RPMI7951 (cell line): Measurements from ENCODE around the gene FGF21. TPM values are rescaled to one million over a fixed set of nuclear protein-coding genes. Genes with fewer than 3 reads are reported as not detected.
"Not testable (repeated sequence)": the region's sequence is repeated elsewhere in the genome, so short reads cannot be mapped to it uniquely, and the experiment has no call there.

Source experiments
- DNase-seq: peaks from one replicate; pipeline ENCODE4 v3.0.0-alpha.2; 2012; ENCODE audit warnings: low read depth
- total RNA-seq: library from RNA; depleted of rRNA; stranded (reverse); fragments of >200 nt; shearing (Covaris generic); gene quantifications from 2 replicates; pipeline ENCODE4 v1.2.3, GENCODE V29; 2014; rRNA removed

The FGF21 gene
- total RNA-seq, 1 experiment from 2014 or later, result not detected

DNA sequence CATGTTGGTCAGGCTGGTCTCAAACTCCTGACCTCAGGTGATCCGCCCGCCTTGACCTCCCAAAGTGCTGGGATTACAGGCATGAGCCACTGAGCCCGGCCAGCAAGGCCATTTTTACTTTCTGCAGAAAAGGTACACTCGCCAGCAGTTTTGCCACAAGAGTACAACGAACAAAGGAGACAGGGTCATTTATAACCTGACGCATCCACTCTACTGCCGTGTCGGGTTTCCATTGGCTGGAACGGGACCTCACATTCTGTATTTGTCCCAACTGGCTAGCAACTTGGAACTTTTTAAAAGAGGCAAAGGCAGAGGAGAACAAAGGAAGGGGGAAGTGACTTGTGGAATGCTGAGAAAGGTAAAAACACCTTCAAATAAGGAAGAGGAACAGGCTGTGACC, 32.0 kb downstream of the FGF21 start:
- not testable (repeated sequence) for DNase-seq

DNA sequence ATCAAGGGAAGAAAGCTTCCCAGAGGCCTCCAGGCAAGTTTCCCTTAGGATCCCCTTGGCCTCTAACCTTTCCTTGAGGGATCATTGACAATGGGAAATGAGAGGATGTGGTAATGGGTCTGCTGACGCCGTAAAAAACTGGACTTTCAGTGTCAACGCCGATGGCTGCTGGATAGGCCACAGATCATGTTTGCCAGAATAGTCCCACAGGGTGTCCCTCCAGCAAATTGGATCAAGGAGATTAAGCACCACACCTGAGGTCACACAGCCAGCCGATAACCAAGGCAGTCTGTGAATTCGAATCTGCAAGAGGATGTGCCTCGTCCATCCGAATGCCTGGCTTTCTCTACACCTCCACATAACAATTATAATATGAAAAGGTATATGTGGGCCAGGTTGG, 37.9 kb downstream of the FGF21 start:
- no peak for DNase-seq

DNA sequence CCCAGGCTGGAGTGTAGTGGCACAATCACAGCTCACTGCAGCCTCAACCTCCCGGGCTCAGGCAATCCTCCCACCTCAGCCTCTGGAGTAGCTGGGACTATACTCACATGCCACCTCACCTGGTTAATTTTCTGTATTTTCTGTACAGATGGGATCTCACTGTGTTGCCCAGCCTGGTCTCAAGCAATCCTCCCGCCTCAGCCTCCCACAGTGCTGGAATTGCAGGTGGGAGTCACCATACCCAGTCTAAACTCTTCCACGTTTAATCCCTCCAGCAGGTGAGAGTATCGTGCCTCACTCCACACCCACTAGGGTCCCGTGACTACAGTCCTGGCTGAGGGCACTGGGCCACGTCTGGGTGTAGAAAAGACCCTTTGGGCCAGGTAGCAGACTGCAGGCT, 39.0 kb downstream of the FGF21 start:
- DNase-seq, result no peak

DNA sequence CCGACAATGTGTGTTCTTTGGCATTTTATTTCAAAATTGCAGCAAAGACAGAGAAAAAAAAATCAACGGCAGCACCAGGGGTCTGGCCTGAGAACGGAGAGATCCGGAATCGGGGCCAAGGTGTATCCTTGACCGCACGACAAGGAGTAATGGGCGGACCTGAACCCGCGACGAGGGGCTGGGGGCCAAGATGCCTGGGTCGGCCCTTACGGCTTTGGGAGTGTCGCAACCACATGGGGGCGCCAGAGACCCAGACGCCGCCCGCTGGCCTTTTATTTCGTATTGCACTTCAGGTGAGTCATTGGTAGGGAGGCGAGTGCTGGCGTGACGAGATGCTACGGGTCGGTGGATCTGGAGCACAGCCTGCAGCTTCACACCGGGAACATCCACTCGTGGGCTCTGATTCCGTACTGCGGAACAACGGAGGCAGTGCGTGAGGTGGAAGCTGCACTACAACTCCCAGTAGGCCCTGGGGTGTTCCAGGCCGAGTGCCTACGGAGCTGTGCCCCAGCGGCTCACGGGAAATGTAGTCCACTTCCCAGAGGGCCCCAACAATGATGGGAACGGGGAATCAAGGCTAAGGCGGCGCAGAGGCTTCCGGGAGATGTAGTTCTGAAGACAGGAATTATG, 39.8 kb downstream of the FGF21 start:
- peak; percentile 93 for DNase-seq

DNA sequence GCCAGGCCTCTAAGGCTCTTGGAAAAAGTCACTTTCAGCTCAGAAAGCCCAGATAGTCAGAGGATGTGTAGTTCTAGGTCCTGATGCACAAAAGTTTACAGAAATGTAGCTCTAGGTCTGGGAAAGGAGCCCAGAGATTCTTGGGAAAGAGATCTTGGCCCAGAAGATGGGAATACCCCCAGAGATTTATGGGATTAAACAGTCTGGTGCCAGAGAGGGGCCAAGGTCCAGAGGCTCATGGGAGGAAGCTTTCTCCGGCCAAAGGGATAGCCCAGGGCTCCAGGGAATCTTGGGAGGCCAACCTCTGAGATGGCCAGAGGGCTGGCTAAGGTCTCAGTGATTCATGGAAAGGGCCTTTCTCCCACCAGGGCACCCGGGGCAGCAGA, 40.4 kb downstream of the FGF21 start:
- DNase-seq, result no peak

DNA sequence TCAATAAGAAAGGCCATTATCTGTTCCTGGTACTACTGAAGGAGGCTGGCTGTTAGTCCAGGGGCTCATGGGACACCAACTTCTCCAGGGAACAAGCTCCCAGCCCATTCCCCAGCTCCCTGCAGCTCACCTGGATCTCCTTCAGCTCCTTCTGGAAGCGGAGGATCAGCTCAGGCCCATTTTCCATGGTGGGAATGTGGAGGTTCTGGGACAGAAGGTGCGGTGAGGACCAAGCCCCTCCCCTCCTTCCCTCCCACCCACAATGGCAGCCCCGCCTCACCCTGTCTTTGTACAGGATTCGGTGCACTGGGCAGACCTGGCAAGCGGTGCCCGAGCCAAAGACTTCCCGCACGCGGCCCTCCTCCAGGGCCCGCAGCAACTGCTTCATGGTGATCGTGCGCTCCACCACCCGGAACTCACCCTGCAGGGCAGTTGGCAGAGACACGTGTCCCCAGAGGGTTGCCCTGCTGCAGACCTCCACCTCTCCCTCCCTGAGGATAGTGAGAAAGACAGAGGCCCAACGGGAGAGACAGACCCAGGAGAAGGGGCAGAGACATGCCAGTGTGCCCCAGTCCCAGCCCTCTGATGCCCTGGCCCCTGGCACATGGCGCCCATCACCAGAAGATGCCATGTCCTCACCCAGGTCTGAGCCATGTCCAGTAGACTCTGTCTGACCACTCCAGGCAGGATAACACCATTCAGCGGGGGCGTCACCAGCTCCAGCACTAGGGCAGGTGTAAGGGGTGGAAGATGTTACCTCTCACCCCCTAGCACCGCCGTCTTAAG, 41.2 kb downstream of the FGF21 start:
- DNase-seq, result no peak

DNA sequence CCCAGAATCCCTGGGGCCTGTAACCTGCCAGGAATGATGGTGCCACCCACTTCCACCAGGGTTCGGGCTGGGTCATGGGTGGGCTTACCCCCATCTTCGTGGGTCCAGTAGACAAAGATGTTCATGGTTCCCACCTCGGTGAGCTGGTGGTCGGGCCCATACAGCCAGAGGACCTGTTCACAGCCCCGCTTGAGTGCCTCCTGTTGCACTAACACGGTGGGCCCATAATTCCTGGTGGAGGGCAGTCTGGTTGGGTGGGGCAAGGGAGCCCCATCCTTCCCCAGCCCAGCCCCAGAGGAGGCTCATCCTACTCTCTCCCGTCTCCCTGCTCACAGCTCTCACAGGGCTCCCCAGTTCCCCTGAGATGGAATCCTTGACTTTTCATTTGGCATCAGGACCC, 41.8 kb downstream of the FGF21 start:
- no peak for DNase-seq

DNA sequence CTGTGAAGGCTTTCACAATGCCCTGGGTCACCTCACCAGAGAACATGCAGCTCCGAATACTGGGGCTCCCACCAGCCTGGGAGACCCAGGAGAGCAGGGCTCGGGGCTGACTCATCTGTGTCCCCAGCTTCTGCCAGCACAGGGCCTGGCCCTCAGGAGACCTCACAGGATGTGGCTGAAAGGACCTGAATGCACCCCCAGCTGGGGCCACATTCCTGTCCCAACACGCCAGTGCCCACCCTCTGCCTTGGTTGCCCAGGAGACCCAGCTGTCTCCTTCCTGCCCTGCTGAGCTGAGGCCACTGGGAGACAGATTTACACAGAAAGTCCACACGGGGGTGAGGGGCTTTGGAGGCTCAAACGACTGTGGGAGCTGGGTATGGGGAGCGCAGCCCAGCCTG, 43.6 kb downstream of the FGF21 start:
- DNase-seq, result peak; percentile 22

DNA sequence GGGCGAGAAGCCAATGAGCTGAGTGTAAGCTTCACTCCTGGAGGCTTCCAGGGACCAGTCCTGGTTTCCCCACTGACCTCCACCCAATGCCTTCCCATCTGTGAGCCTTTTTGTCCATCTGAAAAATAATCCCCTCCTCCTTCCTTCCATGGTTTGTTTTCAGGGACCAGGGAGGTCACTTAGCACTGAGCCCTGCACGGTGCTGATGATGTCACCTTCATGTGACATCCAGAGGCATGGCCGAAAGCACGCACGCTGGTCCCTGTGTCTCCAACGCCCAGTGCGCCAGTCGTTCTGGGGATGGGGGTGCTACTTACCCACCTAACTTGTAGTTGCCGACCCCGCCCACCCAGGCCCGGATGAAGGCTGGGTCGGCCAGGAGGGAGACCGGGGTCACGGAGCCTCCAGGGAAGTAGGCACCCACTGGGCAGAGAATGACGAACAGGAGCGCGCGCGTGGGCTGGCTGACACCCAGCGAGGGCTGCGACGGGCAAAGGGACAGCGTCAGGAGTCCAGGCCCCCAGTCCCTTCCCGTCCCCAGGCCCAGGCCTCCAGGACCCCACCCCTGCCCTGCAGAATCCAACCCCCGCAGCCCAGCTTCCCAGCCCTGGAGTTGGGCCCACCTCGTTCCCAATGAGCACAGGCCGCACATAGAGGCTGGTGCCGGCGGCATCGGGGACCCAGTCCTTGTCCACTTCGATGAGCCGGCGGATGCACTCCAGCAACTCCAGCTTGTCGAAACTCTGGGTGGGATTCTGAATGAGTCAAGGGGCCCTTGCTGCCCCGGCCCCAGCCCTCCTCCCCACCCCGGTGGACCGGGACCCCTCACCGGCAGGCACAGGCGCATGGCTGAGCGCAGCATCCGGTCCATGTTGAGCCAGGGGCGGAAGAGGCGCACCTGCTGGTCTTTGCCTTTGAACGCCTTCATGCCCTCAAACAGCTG, 44.3 kb downstream of the FGF21 start:
- DNase-seq, result no peak

DNA sequence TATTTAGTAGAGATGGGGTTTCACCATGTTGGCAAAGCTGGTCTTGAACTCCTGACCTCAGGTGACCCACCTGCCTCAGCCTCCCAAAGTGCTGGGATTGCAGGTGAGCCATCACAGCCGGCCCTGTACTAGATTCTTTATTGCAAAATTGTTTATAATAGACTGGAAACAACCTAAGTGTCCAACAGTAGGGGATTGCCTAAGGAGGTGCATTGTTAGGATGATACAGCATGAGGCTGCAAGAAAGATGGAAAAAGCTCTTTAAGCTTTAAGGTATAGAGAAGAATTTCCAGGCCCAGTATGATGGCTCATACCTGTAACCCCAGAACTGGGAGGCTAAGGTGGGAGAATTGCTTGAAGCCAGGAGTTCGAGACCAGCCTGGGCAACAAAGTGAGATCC, 47.3 kb downstream of the FGF21 start:
- DNase-seq, result no peak

DNA sequence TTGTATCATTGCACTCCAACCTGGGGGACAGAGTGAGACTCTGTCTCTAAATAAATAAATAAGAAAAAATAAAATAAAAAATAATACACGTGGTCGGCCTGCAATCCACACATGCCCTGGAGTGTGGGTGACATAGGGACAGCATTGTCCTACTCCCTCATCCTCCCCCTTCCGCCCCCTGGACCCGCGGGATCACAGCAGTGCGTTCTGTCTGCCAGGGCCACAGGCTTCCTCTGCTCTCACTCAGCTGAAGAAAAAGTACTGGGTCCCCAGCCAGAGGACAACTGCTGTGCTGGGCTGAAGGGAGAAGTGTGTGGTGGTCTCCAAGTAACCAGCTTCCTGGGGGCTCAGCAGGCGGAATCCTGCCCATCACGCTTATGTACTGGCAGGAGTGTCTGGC, 49.2 kb downstream of the FGF21 start:
- no peak for DNase-seq

DNA sequence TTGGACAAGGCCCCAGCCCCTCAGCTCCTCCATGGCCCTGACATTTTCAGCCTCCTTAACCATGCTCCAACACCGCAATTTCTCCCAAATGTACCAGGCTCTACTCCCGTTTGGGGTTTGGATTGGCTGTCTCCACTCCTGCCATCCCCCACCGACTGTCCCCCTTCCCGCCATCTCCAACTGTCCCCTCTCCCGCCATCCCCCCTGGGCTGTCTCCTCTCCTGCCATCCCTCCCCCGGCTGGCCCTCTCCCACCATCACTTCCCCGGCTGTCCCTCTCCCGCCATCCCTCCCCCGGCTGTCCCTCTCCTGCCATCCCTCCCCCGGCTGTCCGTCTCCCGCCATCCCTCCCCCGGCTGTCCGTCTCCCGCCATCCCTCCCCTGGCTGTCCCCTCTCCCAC, 50.1 kb downstream of the FGF21 start:
- no peak for DNase-seq

DNA sequence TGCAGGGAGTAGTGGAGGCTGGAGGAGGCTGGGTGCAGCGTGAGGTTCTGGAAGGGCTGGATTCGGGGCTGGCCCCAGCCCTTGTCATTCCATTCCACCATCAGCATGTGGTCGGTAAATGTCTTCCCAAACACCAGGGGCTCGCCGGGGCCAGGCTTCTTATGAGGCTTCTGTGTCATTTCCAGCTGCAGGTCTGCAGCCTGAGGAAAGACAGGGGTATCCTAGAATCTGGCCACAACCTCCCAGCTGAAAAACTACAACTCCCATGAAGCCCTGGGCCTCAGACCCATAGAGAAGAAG, 51.1 kb downstream of the FGF21 start:
- no peak for DNase-seq

DNA sequence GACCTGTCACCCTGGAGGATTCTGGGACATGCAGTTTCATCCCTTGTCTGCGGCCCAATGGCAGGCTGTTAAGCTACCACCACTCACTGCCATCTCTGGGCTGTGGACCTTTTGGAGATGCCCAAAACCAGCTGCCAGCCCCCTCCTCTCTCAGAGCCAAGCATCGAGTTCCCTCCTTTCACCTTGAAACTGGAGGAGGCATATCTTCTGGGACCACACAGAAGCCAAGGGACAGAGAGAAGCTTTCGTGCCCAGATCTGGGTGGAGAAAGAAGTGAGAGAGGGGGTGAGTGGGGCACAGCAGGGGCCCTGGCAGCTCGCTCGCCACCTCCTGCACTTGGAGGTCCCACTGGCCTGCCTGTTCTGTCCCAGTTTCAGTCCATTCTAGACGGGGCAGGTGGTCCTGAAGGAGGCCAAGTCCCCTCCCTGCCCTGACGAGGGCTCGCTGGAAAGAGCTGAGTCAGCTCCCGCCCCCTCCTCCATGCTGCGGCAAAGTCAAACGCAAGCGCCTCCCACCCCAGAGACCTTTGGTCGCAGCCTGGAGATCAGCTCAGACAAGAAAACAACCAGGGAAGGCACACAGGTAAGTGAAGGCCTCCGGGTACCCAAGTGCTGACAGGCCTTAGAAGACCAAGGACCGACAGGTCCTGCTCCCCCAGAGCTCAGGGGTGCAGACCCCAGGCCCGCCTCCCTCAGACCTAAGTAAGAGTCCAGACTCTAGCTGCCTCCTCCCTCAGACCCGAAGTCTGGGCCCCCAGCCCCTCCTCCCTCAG, 51.7 kb downstream of the FGF21 start:
- DNase-seq, result peak; percentile 50

DNA sequence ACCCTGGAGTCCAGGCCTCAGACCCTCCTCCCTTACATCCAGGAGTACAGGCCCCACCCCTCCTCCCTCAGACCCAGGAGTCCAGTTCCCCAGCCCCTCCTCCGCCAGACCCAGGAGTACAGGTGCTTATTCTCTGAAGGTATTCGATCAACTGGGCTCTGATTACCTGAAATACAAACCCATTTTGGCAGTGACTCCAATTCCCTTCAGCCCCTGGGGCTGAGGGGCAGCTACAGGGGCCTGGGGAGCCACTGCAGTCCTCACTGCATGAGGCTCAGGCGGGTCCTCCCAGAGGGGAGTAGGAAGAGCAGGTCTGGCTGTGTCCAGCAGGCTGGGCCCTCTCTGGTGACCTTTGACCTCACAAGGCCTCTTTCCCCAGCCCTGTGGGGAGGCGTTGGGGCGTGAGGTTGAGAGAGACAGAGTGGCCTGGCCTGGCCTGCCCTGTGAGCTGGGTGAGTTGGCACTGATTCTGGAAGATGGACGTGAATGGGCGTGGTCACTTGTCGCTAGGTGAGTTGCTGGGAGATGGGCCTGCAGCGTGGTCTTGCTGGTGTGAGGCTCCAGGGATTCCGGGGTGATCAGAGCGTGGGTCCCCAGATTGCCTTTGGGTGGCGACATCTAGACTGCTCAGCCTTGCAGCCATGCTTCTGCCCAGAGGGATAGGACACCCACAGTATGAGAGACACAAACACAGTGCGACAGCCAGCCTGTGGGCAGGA, 52.4 kb downstream of the FGF21 start:
- DNase-seq, result no peak

Other genes starting within 250 kb of the FGF21 start
- gene LMTK3, start 243.7 kb upstream of the FGF21 start, total RNA-seq, result not detected in 2 replicates
- 0.39 TPM in 1 of 2 replicates, not detected in the other for gene SULT2B1, start 203.4 kb upstream of the FGF21 start, total RNA-seq
- gene SPACA4, start 148.8 kb upstream of the FGF21 start, total RNA-seq, result not detected in 2 replicates
- 1.6 TPM in 1 of 2 replicates, not detected in the other for gene FAM83E, start 140.4 kb upstream of the FGF21 start, total RNA-seq
- 2,104 and 2,291 TPM in 2 replicates for gene RPL18, start 136.3 kb upstream of the FGF21 start, total RNA-seq
- gene SPHK2, start 136.0 kb upstream of the FGF21 start, total RNA-seq, result 4.7 and 7.7 TPM in 2 replicates
- 16.6 and 17.2 TPM in 2 replicates for gene DBP, start 118.1 kb upstream of the FGF21 start, total RNA-seq
- gene CA11, start 109.3 kb upstream of the FGF21 start, total RNA-seq, result 2.1 and 3.8 TPM in 2 replicates
- 0.39 TPM in 1 of 2 replicates, not detected in the other for gene NTN5, start 82.5 kb upstream of the FGF21 start, total RNA-seq
- not detected in 2 replicates for gene FUT2, start 59.6 kb upstream of the FGF21 start, total RNA-seq
- gene MAMSTR, start 35.8 kb upstream of the FGF21 start, total RNA-seq, result 0.24 and 0.39 TPM in 2 replicates
- 1.9 and 2.3 TPM in 2 replicates for gene RASIP1, start 14.9 kb upstream of the FGF21 start, total RNA-seq
- 0.12 TPM in 1 of 2 replicates, not detected in the other for gene IZUMO1, start 8.6 kb upstream of the FGF21 start, total RNA-seq
- 0.60 and 0.78 TPM in 2 replicates for gene FUT1, start 2.9 kb upstream of the FGF21 start, total RNA-seq
- 61.9 and 63.8 TPM in 2 replicates for gene BCAT2, start 55.5 kb downstream of the FGF21 start, total RNA-seq
- 0.84 and 3.0 TPM in 2 replicates for gene HSD17B14, start 81.0 kb downstream of the FGF21 start, total RNA-seq
- 1.8 and 4.4 TPM in 2 replicates for gene PLEKHA4, start 113.1 kb downstream of the FGF21 start, total RNA-seq
- gene PPP1R15A, start 116.9 kb downstream of the FGF21 start, total RNA-seq, result 25.7 and 27.3 TPM in 2 replicates
- not detected in 2 replicates for gene TULP2, start 143.2 kb downstream of the FGF21 start, total RNA-seq
- 203 and 249 TPM in 2 replicates for gene NUCB1, start 144.8 kb downstream of the FGF21 start, total RNA-seq
- gene DHDH, start 178.2 kb downstream of the FGF21 start, total RNA-seq, result not detected in 2 replicates
- gene BAX, start 199.4 kb downstream of the FGF21 start, total RNA-seq, result 66.6 and 98.1 TPM in 2 replicates
- 4,698 and 4,789 TPM in 2 replicates for gene FTL, start 209.8 kb downstream of the FGF21 start, total RNA-seq
- gene GYS1, start 237.8 kb downstream of the FGF21 start, total RNA-seq, result 47.6 and 60.1 TPM in 2 replicates
- 384 and 389 TPM in 2 replicates for gene RUVBL2, start 238.4 kb downstream of the FGF21 start, total RNA-seq